HuH-7 (cell line): ENCODE results near the gene FLNB.
A peak's percentile ranks its signal among the peaks of the same experiment; 100 is the strongest.

Experiments
- DNase-seq: peaks from one replicate; pipeline ENCODE4 v3.0.0; 2011; ENCODE audit warnings: low spot score

The FLNB gene

GRCh38 chr3:58008141-58009025, at the start of gene FLNB:
Gene FLNB, plus strand, starts transcription at chr3:58008422. Its CDS starts 143 bp downstream, at chr3:58008565.
- peak; percentile 64 for DNase-seq

GRCh38 chr3:57958642-57959422, 49.4 kb upstream of the FLNB start:
- no peak for DNase-seq

GRCh38 chr3:57959423-57960173, 48.6 kb upstream of the FLNB start:
- no peak for DNase-seq

- DNase-seq, result no peak
These were observed 48.1 kb upstream of the FLNB start for GRCh38 chr3:57960174-57960505.

GRCh38 chr3:57961177-57961827, 46.9 kb upstream of the FLNB start:
- DNase-seq, result no peak

- DNase-seq, result no peak
These were observed 46.3 kb upstream of the FLNB start for GRCh38 chr3:57961828-57962447.

- DNase-seq, result no peak
These were observed 45.8 kb upstream of the FLNB start for GRCh38 chr3:57962448-57962834.

- no peak for DNase-seq
These were observed 44.3 kb upstream of the FLNB start for GRCh38 chr3:57963811-57964346.

GRCh38 chr3:57966829-57967228, 41.4 kb upstream of the FLNB start:
- DNase-seq, result no peak

GRCh38 chr3:57967590-57967989, 40.6 kb upstream of the FLNB start:
- no peak for DNase-seq

GRCh38 chr3:57968501-57968900, 39.7 kb upstream of the FLNB start:
- DNase-seq, result no peak

- no peak for DNase-seq
These were observed 36.2 kb upstream of the FLNB start for GRCh38 chr3:57971975-57972374.

GRCh38 chr3:57972531-57973111, 35.6 kb upstream of the FLNB start:
- no peak for DNase-seq

- no peak for DNase-seq
These were observed 34.3 kb upstream of the FLNB start for GRCh38 chr3:57973715-57974477.

GRCh38 chr3:57974796-57975388, 33.3 kb upstream of the FLNB start:
- no peak for DNase-seq

- no peak for DNase-seq
These were observed 30.4 kb upstream of the FLNB start for GRCh38 chr3:57977818-57978235.

- no peak for DNase-seq
These were observed 29.9 kb upstream of the FLNB start for GRCh38 chr3:57978316-57978715.

- DNase-seq, result no peak
These were observed 27.8 kb upstream of the FLNB start for GRCh38 chr3:57980416-57980815.

- DNase-seq, result no peak
These were observed 26.6 kb upstream of the FLNB start for GRCh38 chr3:57981483-57982087.
